HepG2 (cell line): ENCODE data around the gene GYS1. TPM values are rescaled to one million over a fixed set of nuclear protein-coding genes. Genes with fewer than 3 reads are reported as not detected.

Experiments used
- HNRNPL ChIP-seq: fragments of 200-400 bp; formaldehyde crosslinking; IDR thresholded peaks from 2 replicates; pipeline ENCODE4 v1.6.1; 2017; ENCODE audit warnings: mild to moderate bottlenecking, low read depth, low read length
- HOXA5 ChIP-seq: sonication (generic); formaldehyde crosslinking; IDR thresholded peaks from 2 replicates; pipeline ENCODE4 v1.4.0; 2020; ENCODE audit warnings: missing genetic modification reagents
- KAT7 ChIP-seq: IDR thresholded peaks from 2 replicates; pipeline ENCODE4 v1.6.1; 2018; ENCODE audit warnings: borderline replicate concordance, missing compliant biosample characterization
- MLLT10 ChIP-seq: sonication (generic); formaldehyde crosslinking; IDR thresholded peaks from 2 replicates; pipeline ENCODE4 v1.4.0; 2020; ENCODE audit warnings: missing genetic modification reagents
- SMAD1 ChIP-seq: sonication (generic); formaldehyde crosslinking; IDR thresholded peaks from 2 replicates; pipeline ENCODE4 v1.4.0; 2020; ENCODE audit warnings: missing genetic modification reagents, low read depth, mild to moderate bottlenecking, borderline replicate concordance
- ZNF263 ChIP-seq: sonication (generic); formaldehyde crosslinking; IDR thresholded peaks from 2 replicates; pipeline ENCODE4 v1.4.0; 2020; ENCODE audit warnings: missing genetic modification reagents
- ZNF501 ChIP-seq: sonication (generic); formaldehyde crosslinking; IDR thresholded peaks from 2 replicates; pipeline ENCODE4 v1.5.1; 2020; ENCODE audit warnings: mild to moderate bottlenecking, moderate library complexity, missing genetic modification reagents
- ZNF530 ChIP-seq: sonication (generic); formaldehyde crosslinking; IDR thresholded peaks from 2 replicates; pipeline ENCODE4 v1.5.0; 2020; ENCODE audit warnings: low read depth, mild to moderate bottlenecking, missing genetic modification reagents
- ZNF564 ChIP-seq: sonication (generic); formaldehyde crosslinking; IDR thresholded peaks from 2 replicates; pipeline ENCODE4 v1.8.1; 2023; ENCODE audit warnings: mild to moderate bottlenecking, missing genetic modification reagents
- ZNF749 ChIP-seq: sonication (generic); formaldehyde crosslinking; IDR thresholded peaks from 2 replicates; pipeline ENCODE4 v1.8.0; 2022; ENCODE audit warnings: mild to moderate bottlenecking, missing genetic modification reagents, moderate library complexity, borderline replicate concordance
- polyA plus RNA-seq, 8 experiments: library from polyadenylated mRNA; depleted of rRNA in 3 of 8; stranded (reverse) in 7 of 8; unstranded in 1 of 8; fragments of >200 nt; fragmentation: Illumina TruSeq in 4 of 8; extraction: Trizol in 4 of 8; gene quantifications; 2 replicates each; pipeline versions ENCODE4 v1.2.1 to v1.2.3, GENCODE V29; 2011 to 2016; ENCODE audit warnings: low read depth in 4 of 8, missing spikeins in 1 of 8, mixed read lengths in 1 of 8; ENCODE audit not compliant: insufficient read depth in 1 of 8
- total RNA-seq, 5 experiments: library from RNA; depleted of rRNA; stranded (reverse); fragments of >200 nt; fragmentation: Illumina TruSeq; extraction: Trizol; gene quantifications; 2 replicates each; pipeline ENCODE4 v1.2.3, GENCODE V29; 2016; ENCODE audit warnings: low read depth in 1 of 5
- TF ChIP-seq, protein P1 (sequence below): IDR thresholded peaks from 2 replicates; pipeline ENCODE4 v1.6.1; 2016; ENCODE audit warnings: low read depth, borderline replicate concordance
- TF ChIP-seq, protein P2 (sequence below): sonication (generic); formaldehyde crosslinking; IDR thresholded peaks from 2 replicates; pipeline ENCODE4 v1.4.0; 2020; ENCODE audit warnings: low read depth, missing genetic modification reagents
- TF ChIP-seq, protein P3 (sequence below), 2 experiments: sonication (generic) in 1 of 2; formaldehyde crosslinking in 1 of 2; IDR thresholded peaks; 2 replicates each; pipeline versions ENCODE4 v1.6.1 to v1.9.0; 2014 to 2022; ENCODE audit warnings: antibody characterized with exemption in 1 of 2, borderline replicate concordance in 1 of 2, inconsistent platforms in 1 of 2, low read depth in 1 of 2, missing genetic modification reagents in 1 of 2
- TF ChIP-seq, protein P4 (sequence below), 2 experiments: fragments of 450-650 bp in 1 of 2; sonication (generic) in 1 of 2; formaldehyde crosslinking; IDR thresholded peaks; 2 replicates each; pipeline versions ENCODE4 v1.5.0 to v1.8.0; 2020 to 2022; ENCODE audit warnings: mild to moderate bottlenecking in 1 of 2, missing genetic modification reagents in 1 of 2

The GYS1 gene
- total and polyA plus RNA-seq, 2 of the 13 experiments (the other 11 are each of a cell fraction or from before 2014, with no cell fraction given) = 18.4 to 42.1 TPM

DNA sequence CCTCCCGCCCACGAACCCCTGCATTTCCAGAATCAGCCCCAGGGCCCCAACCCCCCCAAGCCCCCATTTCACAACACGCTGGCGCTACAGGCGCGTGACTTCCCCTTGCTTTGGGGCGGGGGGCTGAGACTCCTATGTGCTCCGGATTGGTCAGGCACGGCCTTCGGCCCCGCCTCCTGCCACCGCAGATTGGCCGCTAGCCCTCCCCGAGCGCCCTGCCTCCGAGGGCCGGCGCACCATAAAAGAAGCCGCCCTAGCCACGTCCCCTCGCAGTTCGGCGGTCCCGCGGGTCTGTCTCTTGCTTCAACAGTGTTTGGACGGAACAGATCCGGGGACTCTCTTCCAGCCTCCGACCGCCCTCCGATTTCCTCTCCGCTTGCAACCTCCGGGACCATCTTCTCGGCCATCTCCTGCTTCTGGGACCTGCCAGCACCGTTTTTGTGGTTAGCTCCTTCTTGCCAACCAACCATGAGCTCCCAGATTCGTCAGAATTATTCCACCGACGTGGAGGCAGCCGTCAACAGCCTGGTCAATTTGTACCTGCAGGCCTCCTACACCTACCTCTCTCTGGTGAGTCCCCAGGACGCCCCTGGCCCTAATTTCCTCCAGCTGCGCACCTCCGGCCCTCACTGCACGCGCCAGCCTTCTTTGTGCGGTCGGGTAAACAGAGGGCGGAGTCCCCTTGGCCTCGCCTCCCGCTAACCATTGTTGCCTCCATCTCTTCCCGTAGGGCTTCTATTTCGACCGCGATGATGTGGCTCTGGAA, 27.9 kb downstream of the GYS1 start, which contains the start of gene FTL (continued):
- TF ChIP-seq MLLT10 (CRISPR knock-in tag) = peak; percentile 86; the same call in 1 of the 2 replicates
- TF ChIP-seq, protein P1, sequence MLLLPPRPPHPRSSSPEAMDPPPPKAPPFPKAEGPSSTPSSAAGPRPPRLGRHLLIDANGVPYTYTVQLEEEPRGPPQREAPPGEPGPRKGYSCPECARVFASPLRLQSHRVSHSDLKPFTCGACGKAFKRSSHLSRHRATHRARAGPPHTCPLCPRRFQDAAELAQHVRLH (CRISPR knock-in tag) = peak; percentile 95
- peak; percentile 33; the same call in 1 of the 2 replicates for TF ChIP-seq SMAD1 (CRISPR knock-in tag)
- peak; percentile 75; the same call in 1 of the 2 replicates for TF ChIP-seq ZNF564
- no peak for TF ChIP-seq ZNF530
- peak; percentile 95; the same call in 1 of the 2 replicates for TF ChIP-seq ZNF501 (CRISPR knock-in tag)
- no peak; the same call in 1 of the 2 replicates for TF ChIP-seq KAT7 (CRISPR knock-in tag)
- peak; percentile 75; the same call in 1 of the 2 replicates for TF ChIP-seq ZNF749 (CRISPR knock-in tag)
- TF ChIP-seq ZNF263 (CRISPR knock-in tag) = peak; percentile 73
- TF ChIP-seq, protein P2, sequence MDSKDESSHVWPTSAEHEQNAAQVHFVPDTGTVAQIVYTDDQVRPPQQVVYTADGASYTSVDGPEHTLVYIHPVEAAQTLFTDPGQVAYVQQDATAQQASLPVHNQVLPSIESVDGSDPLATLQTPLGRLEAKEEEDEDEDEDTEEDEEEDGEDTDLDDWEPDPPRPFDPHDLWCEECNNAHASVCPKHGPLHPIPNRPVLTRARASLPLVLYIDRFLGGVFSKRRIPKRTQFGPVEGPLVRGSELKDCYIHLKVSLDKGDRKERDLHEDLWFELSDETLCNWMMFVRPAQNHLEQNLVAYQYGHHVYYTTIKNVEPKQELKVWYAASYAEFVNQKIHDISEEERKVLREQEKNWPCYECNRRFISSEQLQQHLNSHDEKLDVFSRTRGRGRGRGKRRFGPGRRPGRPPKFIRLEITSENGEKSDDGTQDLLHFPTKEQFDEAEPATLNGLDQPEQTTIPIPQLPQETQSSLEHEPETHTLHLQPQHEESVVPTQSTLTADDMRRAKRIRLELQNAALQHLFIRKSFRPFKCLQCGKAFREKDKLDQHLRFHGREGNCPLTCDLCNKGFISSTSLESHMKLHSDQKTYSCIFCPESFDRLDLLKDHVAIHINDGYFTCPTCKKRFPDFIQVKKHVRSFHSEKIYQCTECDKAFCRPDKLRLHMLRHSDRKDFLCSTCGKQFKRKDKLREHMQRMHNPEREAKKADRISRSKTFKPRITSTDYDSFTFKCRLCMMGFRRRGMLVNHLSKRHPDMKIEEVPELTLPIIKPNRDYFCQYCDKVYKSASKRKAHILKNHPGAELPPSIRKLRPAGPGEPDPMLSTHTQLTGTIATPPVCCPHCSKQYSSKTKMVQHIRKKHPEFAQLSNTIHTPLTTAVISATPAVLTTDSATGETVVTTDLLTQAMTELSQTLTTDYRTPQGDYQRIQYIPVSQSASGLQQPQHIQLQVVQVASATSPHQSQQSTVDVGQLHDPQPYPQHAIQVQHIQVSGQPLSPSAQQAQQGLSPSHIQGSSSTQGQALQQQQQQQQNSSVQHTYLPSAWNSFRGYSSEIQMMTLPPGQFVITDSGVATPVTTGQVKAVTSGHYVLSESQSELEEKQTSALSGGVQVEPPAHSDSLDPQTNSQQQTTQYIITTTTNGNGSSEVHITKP (CRISPR knock-in tag) = no peak; the same call in 1 of the 2 replicates
- TF ChIP-seq HNRNPL = peak; percentile 86; the same call in 1 of the 2 replicates
- TF ChIP-seq HOXA5 = peak; percentile 97
- TF ChIP-seq, protein P3, sequence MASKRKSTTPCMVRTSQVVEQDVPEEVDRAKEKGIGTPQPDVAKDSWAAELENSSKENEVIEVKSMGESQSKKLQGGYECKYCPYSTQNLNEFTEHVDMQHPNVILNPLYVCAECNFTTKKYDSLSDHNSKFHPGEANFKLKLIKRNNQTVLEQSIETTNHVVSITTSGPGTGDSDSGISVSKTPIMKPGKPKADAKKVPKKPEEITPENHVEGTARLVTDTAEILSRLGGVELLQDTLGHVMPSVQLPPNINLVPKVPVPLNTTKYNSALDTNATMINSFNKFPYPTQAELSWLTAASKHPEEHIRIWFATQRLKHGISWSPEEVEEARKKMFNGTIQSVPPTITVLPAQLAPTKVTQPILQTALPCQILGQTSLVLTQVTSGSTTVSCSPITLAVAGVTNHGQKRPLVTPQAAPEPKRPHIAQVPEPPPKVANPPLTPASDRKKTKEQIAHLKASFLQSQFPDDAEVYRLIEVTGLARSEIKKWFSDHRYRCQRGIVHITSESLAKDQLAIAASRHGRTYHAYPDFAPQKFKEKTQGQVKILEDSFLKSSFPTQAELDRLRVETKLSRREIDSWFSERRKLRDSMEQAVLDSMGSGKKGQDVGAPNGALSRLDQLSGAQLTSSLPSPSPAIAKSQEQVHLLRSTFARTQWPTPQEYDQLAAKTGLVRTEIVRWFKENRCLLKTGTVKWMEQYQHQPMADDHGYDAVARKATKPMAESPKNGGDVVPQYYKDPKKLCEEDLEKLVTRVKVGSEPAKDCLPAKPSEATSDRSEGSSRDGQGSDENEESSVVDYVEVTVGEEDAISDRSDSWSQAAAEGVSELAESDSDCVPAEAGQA (IDR thresholded peaks at IDR 0.05; ENCODE audit: low read depth) = peak; percentile 50; the same call in 1 of the 2 replicates
- TF ChIP-seq, protein P3 (CRISPR knock-in tag; IDR thresholded peaks at IDR 0.05; ENCODE audit: borderline replicate concordance) = no peak
- TF ChIP-seq, protein P4, sequence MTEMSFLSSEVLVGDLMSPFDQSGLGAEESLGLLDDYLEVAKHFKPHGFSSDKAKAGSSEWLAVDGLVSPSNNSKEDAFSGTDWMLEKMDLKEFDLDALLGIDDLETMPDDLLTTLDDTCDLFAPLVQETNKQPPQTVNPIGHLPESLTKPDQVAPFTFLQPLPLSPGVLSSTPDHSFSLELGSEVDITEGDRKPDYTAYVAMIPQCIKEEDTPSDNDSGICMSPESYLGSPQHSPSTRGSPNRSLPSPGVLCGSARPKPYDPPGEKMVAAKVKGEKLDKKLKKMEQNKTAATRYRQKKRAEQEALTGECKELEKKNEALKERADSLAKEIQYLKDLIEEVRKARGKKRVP (CRISPR knock-in tag; IDR thresholded peaks at IDR 0.05) = peak in 1 of 2 experiments; percentile 78; a peak in 2 of 4 replicates
